ENCODE measurements around the gene MRPL34.

MRPL34 gene

GRCh38 chr19:17347361-17347760 is 41.7 kb downstream of the MRPL34 start:
- DNase-seq, result no peak

- DNase-seq, result no peak
Observed at GRCh38 chr19:17347877-17348276, 42.2 kb downstream of the MRPL34 start.

- no peak for DNase-seq
Observed at GRCh38 chr19:17348700-17349099, 43.0 kb downstream of the MRPL34 start.

GRCh38 chr19:17351815-17352435 is 46.3 kb downstream of the MRPL34 start:
- no peak for DNase-seq

GRCh38 chr19:17352608-17353280 is 47.1 kb downstream of the MRPL34 start:
- no peak for DNase-seq

GRCh38 chr19:17353386-17353785 is 47.7 kb downstream of the MRPL34 start:
- DNase-seq, result no peak
